HG02885 (cell line): ENCODE data around the gene SORBS2.

ENCODE experiments used
- ATAC-seq: cut with Tn5 transposase; IDR thresholded peaks from one replicate; pipeline ENCODE4 v1.9.1; 2021; ENCODE audit warnings: mild to moderate bottlenecking; ENCODE audit not compliant: unreplicated experiment, poor library complexity

SORBS2 gene

DNA sequence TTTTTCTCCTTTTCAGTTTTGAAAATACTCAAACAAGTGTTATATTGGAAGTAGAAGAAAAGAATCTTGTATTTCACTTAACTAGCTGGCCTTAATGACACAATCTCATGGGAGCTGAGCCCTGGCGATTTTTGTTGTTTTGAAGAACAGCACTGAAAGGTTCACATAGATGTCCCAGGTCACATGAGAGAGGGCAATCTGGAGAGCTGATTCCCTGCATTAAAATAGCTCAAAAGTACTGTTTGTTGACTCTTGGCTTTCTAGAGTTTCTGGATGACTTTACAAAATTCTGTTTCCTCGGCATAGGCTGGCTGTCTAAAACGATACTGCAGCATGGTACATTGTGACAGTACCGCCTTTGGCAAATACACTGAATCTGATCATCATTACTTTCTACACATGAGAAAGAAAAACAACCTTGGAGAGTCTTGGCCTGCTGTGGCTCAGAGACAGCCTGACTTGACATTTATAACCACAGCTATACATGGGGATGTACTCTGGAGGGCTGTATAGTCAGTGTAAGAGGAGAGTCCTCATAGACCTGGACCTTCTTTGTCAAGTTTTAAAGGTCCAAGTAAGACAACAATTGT, 156.9 kb downstream of the SORBS2 start:
- no peak for ATAC-seq

DNA sequence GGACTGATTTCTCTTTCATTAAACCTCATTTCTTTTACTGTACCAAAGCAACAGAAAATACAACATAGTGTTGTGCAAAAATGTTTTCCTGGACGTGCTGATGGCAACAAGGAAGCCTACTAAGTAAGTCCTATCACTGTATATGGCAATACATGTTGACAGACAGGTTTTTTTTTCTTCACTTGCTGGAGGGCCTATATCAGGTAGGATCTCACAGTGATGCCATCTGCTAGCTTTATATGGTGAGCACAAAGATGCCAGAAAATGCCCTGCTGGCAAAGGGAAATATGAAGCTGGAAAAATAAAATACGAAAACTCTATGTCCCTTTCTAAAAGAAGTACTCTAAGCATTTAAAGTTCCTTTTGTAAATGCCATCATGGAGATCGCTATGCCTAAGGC, 157.7 kb downstream of the SORBS2 start:
- no peak for ATAC-seq

DNA sequence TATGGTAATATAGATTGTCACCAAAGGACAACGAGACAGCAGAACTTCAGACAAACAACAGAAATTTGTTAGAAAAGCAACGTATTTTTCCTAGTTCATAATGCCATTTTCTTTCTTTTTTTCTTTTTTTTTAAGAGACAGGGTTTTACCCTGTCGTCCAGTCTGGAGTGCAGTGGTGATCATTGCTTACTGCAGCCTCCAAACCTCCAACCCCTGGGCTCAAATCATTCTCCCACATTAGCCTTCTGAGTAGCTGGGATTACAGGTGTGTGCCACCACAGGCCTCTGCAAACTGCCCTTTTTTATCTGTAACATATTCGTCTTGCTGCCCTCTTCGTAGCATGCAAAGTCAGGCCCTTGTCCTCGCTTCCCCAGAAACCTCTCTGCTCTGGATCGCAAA, 160.1 kb downstream of the SORBS2 start:
- no peak for ATAC-seq

DNA sequence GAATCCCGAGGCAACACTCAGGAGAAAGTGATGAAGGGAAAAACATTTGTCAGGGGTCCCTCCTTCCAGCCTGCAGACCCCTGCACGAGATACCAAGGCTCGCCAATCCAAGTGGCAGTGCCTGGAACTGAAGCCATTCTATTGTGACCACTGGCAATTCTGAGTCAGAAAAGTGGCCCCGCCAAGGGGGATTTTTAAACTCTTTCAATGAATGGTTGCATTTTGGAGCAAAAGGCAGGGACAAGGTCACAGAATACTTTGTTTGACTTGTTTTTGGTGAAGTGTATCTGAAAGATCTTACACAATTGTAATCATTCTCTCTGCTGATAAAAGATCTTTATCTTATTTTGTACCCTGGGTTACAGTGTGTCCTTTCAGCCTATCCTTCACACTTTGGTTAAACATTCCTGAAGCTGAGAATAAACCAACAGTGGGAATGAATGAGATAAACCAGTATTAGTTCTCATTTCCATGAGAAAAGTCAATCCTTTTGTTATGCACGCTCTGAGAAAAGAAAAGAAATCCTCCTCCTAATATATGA, 160.8 kb downstream of the SORBS2 start:
- no peak for ATAC-seq

DNA sequence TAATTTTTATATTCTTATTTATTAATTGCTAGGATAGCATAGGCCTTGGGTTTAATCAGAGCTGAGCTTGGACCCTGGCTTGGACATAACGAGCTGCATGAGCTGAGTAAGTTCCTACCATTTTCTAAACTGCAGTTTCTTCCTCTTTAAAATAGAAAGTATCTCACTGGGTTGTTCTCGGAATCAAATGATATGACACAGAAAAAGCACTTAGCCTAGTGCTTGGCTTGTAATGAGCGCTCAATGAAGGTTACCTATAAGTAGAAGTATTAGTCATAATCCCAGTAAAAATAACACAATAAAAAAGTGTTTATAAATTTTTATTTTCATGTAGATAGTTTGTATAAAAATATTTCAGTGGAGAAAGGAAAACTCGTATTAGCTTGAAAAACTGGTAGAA, 163.4 kb downstream of the SORBS2 start:
- ATAC-seq: no peak

DNA sequence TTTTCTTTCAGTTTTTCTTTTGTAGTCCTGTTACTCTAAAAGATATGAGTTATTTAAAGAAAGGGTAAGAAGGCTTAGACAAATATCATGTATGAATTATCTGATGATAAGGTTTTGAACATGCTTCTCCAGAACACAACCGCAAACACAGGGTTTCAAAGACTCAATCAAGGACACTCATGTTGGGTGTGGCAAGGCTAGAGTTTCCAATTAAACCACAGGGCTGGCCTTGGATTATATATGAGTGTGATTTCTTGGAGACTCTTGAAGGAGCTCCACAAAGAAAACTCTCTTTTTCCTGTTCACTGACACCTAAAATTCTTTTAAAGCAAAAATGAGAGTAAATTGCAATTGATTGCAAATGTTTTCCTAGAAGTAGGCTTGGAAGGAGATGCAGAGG, 166.6 kb downstream of the SORBS2 start:
- no peak for ATAC-seq

DNA sequence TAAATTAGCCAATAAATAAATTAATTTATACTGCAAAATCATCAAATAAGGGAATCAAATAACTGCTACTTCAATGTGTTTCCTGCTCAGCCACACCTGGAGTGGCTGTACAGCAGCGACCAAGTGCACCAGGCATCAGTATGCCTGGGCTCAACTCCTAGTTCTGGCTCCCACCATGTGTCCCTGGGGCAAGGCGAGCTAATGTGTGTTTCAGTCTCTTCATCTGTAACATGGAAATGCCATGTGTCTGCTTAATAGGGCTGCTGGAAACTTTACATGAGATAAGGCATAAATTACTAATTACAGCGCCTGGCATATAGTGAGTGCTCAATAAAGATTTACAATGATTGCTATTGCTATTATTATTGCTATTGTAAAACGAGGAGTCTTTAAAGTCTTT, 167.6 kb downstream of the SORBS2 start:
- no peak for ATAC-seq

DNA sequence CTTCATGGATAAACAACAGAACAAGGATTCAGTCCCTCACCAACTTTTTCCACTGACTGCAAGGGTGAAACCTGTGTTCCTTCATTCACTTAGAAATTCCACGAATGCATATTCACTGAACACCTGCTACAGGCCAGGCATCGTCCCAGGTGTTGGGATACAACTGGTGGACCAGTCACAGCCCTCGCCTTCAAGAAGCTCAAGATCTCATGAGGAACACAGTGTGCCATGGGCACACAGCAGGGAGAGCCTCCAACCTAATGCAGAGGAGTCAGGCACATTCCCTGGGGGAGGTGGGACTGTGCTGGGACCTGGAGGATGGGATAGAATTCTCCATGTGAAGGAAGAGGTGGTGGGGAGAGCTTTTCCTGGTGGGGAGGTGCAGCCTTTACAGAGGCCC, 169.1 kb downstream of the SORBS2 start:
- no peak for ATAC-seq

DNA sequence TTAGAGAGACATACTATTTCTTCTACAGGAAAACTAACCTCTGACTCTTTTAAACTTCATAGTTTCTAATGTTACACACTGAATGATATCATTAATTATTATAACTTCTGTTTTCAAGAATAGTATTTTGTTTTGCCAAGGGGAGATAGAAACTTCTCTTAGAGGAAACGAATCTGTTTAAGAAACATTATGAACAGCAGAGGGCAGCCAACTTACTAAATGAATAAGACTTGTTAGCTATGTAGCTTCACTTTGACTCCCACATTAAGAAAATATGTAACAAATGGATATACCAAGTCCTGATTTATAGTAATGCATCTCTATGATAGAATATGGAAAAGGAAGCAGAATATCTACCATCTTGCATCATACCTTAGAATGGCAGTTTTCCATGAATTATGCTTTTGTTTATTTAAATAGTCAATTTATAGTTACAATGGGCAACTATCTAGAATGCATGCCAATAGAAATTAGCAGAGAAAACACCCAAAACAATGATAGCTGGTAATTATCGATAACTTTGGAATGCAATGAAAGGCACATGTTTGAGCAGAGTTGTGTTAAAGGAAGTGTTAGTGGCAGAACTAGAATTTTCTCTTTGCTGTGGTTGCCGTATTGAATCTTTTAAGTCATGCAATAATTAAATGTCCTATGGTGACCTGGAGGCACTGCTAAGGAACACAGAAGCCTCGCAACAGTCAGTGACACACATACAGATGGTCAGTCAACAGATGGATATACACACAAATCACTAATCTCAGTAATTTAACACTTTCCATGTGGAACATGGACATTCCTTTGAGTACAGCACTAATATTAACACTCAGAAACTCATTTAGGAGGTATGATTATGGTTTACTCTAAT, 171.0 kb downstream of the SORBS2 start:
- ATAC-seq: no peak

DNA sequence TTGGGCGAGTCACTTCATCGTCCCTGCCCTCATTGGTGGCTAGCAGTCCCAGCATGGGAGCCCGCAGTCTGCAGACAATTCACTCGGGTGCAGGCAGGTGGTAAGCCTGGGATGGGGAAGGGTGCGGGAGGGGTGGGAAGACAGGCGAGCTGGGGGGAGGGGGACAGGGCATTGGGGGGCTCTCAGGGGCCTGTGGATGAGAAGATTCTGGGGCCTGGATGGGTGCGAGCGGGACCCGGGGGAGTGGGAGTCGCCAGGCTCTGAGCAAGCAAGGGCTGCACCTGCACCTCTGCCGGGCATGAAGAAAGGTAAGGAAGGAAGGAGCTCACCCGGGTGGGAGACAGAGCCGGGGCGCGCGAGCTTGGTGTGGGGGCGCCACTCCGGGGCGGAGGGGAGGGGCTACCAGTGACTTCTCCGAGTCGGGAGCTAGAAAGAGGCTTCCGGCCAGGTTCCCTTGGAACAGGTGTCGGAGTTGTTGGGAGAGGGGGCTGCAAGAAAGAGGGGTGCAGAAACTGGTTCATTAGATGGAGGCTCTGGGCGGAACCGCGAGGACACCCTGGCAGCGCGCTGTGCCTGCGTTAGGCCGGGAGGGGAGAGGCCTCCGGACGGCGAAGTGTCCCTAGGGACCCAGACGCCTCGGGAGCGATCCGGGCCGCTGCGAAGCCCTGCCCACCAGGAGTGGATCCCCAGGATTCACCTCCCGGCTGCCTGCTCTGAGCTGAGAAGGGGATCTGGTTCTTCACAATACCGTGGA, 173.3 kb downstream of the SORBS2 start:
- ATAC-seq: no peak

DNA sequence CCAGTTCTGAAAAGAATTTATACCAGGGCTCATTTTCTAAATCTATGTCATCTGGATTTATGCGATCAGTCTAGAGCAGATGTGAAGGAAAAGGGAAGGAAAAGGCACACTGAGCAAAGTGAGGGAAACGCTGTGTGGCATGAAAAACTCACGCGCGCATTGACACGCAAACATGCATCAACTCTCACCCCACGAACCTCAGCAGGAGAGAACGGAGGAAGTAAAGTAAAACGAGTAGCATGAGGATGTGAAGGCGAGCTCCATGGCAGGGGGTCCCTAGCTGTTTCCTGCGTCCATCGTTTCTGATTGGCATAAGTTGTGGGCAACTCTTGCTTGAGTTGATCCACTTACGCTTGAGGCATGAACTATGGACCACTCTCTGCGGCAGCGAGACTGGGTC, 173.9 kb downstream of the SORBS2 start:
- ATAC-seq: no peak

DNA sequence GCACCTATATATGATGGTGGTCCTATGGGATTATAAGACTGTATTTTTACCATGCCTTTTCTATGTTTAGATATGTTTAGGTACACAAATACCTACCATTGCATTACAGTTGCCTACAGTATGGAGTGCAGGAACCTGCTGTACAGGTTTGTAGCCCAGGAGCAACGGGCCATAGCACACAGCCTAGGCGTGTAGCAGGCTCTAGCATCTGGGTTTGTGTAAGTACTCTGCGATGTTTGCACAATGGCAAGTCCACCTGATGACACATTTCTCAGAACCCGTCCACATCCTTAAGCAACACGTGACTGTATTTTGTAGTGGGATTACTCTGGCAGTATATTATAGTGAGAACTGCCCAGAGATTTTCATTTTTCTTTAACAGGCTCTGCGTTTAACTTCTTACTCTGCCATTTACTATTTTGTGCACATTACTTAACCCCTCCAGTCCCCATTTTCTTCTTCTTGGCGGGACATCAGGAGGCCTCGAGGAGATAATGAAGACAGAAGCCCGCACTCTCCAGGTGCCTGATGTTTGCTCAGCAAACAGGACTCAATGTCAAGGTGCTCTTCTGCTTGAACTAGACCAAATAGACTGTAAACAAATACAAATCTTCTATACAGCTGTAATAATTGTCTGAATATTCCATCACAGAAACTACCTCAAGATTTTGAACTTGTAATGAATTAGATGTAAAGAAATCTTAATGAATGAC, 174.7 kb downstream of the SORBS2 start:
- no peak for ATAC-seq

DNA sequence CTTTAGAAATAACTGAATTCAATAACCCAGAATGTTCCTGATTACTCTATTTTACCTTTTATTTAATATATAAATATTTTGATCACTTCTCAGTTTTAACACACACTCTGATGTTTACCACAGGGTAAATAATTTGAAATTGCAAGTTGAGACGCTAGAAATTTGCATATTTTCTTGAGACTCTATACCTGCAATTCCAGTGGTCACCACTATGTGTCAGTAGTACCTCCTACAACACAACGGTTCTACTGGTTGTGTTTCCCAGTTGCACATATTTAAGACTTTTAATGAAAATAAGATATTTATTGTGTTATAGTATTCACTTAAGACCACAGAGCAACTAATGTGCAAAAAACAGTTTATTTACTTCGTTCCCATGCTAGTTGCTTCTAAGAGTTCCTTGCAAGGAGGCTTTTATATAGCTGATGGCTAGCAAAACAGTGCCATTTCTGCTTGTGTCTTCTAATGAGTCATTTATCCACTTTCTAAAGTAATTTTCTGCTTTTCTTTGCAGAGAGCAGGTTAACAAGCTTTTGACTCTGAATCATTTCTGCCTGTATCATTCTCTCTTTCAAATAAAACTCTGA, 177.8 kb downstream of the SORBS2 start:
- ATAC-seq: no peak

DNA sequence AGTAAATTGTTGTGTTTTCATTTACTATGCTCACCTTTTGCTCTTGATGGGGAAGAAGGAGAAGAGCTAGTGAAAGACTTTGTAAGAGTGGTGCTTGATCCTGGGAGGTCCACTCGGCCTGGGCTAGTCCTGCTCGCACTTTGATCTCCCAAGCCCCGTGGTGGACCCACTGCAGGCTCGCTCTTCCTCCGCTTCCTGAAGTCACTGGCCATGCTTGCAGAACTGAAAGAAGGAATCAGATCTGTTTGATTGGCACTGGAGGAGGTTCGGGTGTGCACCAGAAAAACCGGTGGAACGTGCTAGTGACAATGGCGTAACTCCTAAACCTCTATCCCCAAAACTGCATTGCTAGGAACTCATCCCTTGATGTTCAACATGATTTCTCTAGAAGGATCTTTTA, 185.2 kb downstream of the SORBS2 start:
- no peak for ATAC-seq

DNA sequence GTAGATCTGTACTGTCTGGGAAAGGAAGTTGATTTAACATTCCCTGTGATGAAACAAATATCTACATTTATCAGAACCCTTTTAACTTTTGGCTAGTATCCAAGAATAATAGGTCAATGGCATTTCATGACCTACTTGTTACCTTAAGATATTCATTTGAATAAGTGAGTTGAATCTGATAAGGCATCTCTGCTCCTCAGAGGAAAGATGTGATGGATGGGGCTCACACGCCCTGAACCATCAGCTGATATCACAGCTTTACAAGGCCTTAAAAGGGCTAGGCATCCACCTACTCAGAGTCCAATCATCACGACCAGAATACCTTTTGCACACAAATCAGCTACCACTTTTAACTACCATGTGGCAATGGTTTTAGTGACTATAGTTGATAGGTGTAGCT, 186.5 kb downstream of the SORBS2 start:
- no peak for ATAC-seq

DNA sequence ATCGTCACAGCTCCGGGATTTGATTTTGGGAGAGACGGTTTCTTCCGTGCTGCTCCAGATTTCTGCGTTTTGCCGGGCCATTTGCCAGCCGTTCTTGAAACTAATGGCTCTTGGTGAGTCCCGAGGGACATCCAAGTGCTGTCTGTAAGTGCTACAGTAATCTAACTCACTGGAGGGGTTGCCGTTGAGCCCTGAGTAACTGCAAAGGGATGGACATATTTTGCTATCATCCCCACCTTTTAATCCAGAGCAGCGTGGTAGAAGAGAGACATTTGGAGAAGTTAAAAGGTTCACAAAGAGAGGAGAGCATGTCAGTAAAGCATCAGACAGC, 187.8 kb downstream of the SORBS2 start:
- no peak for ATAC-seq

DNA sequence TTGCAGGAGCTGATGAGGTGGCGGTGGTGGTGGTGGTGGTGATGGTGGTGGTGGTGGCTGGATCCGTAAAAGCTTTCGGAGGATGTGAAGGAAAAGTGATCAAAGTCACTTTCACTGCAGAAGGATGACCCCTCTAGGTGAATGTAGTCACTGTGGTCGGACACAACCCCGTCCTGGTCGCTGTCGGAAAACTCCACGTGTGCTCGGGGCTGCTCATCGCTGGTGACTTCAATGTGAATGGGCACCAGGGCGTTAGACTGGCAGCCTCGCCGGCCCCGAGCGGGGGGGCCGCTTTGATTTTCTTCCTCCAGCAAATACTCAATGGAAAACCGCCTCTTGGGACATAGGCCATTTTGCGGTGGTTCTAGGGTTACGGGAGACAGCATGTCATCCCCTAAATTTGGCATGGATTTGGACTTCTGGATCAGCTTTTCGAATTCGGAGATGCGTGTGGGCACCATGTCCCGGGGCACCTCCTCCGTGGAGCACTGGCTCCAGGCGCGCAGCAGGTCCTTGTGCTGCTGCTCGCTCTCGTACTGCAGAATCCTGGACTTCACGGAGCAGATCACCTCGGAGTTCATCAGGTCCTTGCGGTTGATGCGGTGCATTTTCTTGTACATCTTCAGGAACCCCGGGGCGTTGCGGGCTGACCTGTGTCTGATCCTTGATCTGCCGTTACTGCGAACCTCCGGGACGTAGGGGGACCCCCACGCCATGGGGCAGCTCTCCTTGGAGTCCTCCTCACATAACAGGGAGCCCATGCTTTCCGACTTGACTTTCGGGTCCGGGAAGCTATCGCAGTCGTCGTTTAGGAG, 188.3 kb downstream of the SORBS2 start:
- no peak for ATAC-seq

DNA sequence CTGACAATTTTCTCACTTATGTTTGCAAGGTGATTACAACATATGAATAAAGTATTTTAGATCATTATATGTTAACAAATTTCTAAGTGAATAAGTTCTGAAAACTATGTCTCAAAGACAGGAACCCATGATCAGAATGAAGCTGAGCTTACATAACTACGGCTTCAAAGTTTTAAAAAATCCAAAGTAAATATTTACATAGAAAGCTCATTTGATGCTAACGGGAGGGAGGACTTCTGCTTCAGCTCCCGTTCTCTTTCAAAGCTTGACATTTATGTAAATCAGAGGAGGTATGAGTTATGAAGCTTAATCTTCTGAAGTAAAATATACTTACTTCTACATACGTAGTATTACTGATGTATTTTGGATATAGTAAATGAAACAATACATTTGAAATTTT, 203.8 kb downstream of the SORBS2 start:
- no peak for ATAC-seq

DNA sequence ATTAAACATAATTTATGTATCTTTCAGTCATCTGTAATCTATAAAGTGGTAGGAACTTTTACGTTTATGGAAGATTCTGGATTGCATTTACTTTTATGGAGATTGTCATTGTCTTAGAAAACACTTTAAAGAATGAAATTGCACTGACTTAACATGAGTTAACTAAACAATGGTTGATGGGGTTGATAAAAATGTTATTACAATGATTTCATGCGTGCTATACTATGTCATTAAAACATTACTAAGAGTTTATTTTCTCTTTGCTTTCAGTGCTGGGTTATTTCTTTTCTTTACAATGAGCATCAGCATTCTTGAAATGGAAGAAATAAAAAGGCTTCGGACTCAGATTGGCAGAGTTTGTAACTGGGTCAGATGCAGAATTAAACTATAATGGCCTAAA, 209.6 kb downstream of the SORBS2 start:
- ATAC-seq: no peak
